K562 (cell line): ENCODE measurements around the gene C1orf116. TPM values are rescaled to one million over a fixed set of nuclear protein-coding genes. Genes with fewer than 3 reads are reported as not detected.

Experiments
- ARID3A ChIP-seq: IDR thresholded peaks from 2 replicates; pipeline ENCODE4 v1.6.1; 2012; ENCODE audit warnings: low read depth, low read length, improper control_type of control experiment, borderline replicate concordance
- ATF4 ChIP-seq: fragments of 450-650 bp; formaldehyde crosslinking; IDR thresholded peaks from 2 replicates; pipeline ENCODE4 v1.4.0; 2022; ENCODE audit warnings: mild to moderate bottlenecking, moderate library complexity
- FOXM1 ChIP-seq, 2 experiments: fragments of 450-650 bp in 1 of 2; sonication (generic) in 1 of 2; formaldehyde crosslinking in 1 of 2; IDR thresholded peaks; 2 replicates each; pipeline versions ENCODE4 v1.6.1 to v1.9.0; 2017 to 2022; ENCODE audit warnings: low read depth in 2 of 2, mild to moderate bottlenecking in 2 of 2, missing genetic modification reagents in 1 of 2, moderate library complexity in 1 of 2
- HEY1 ChIP-seq: fragments of 250-450 bp; sonication (Bioruptor Pico); IDR thresholded peaks from 2 replicates; pipeline ENCODE4 v1.5.0; 2020; ENCODE audit warnings: mild to moderate bottlenecking, moderate library complexity, borderline replicate concordance
- HMGXB4 ChIP-seq: sonication (generic); formaldehyde crosslinking; IDR thresholded peaks from 2 replicates; pipeline ENCODE4 v1.8.1; 2023; ENCODE audit warnings: mild to moderate bottlenecking, missing genetic modification reagents
- KLF16 ChIP-seq: IDR thresholded peaks from 2 replicates; pipeline ENCODE4 v1.6.1; 2016; ENCODE audit warnings: antibody characterized with exemption
- NONO ChIP-seq, 2 experiments: fragments of 200-400 bp in 1 of 2; fragments of 450-650 bp in 1 of 2; formaldehyde crosslinking in 1 of 2; IDR thresholded peaks; 2 replicates each; pipeline ENCODE4 v1.6.1; 2017; ENCODE audit warnings: low read depth in 2 of 2, mild to moderate bottlenecking in 2 of 2, moderate library complexity in 2 of 2, low read length in 1 of 2
- POLR2B ChIP-seq: fragments of 450-650 bp; IDR thresholded peaks from 2 replicates; pipeline ENCODE4 v1.6.1; 2018; ENCODE audit warnings: low read depth; ENCODE audit not compliant: partially characterized antibody
- PREB ChIP-seq: sonication (generic); formaldehyde crosslinking; IDR thresholded peaks from 2 replicates; pipeline ENCODE4 v1.8.1; 2023; ENCODE audit warnings: mild to moderate bottlenecking, missing genetic modification reagents
- SMAD2 ChIP-seq: fragments of 150-350 bp; IDR thresholded peaks from 2 replicates; pipeline ENCODE4 v1.6.1; 2014; ENCODE audit warnings: low read depth, mild to moderate bottlenecking, low read length
- SMARCE1 ChIP-seq: fragments of 450-650 bp; IDR thresholded peaks from 2 replicates; pipeline ENCODE4 v1.7.1; 2016; ENCODE audit warnings: mild to moderate bottlenecking
- STAG1 ChIP-seq: sonication (generic); formaldehyde crosslinking; IDR thresholded peaks from 2 replicates; pipeline ENCODE4 v1.5.0; 2020; ENCODE audit warnings: missing genetic modification reagents, borderline replicate concordance
- TGIF2 ChIP-seq: sonication (generic); formaldehyde crosslinking; IDR thresholded peaks from 2 replicates; pipeline ENCODE4 v1.8.1; 2022; ENCODE audit warnings: mild to moderate bottlenecking, missing genetic modification reagents, moderate library complexity
- ZBTB43 ChIP-seq: sonication (generic); formaldehyde crosslinking; IDR thresholded peaks from 2 replicates; pipeline ENCODE4 v1.8.0; 2023; ENCODE audit warnings: mild to moderate bottlenecking, missing genetic modification reagents
- ZEB2 ChIP-seq: fragments of 450-650 bp; IDR thresholded peaks from 2 replicates; pipeline ENCODE4 v1.6.1; 2016
- ZKSCAN3 ChIP-seq: fragments of 250-450 bp; sonication (Bioruptor Pico); IDR thresholded peaks from 2 replicates; pipeline ENCODE4 v1.4.0; 2020
- ZKSCAN8 ChIP-seq: fragments of 200-800 bp; sonication (Bioruptor generic); IDR thresholded peaks from 2 replicates; pipeline ENCODE4 v1.6.1; 2016; ENCODE audit warnings: missing genetic modification characterization, missing compliant biosample characterization
- ZNF175 ChIP-seq: fragments of 200-800 bp; sonication (Bioruptor generic); IDR thresholded peaks from 2 replicates; pipeline ENCODE4 v1.6.1; 2016; ENCODE audit warnings: low read depth, mild to moderate bottlenecking, missing genetic modification characterization, missing compliant biosample characterization
- ZNF41 ChIP-seq: fragments of 250-450 bp; sonication (Bioruptor Pico); conservative IDR thresholded peaks from 2 replicates; pipeline ENCODE4 v1.4.0; 2020; ENCODE audit warnings: mild to moderate bottlenecking
- ZNF699 ChIP-seq: fragments of 250-450 bp; sonication (Bioruptor Pico); IDR thresholded peaks from 2 replicates; pipeline ENCODE4 v1.8.0; 2021; ENCODE audit warnings: mild to moderate bottlenecking, moderate library complexity; ENCODE audit not compliant: insufficient replicate concordance
- polyA plus RNA-seq, 8 experiments: library from polyadenylated mRNA; depleted of rRNA in 4 of 8; stranded (reverse) in 5 of 8; unstranded in 3 of 8; fragments of >200 nt; fragmentation: Nextera tagmentation in 2 of 8; fragmentation: Illumina TruSeq in 1 of 8; extraction: Ambion mirVana in 2 of 8; extraction: Trizol in 1 of 8; gene quantifications; 2 replicates each; pipeline versions ENCODE4 v1.2.1 to v1.2.3, GENCODE V29; 2011 to 2014; ENCODE audit warnings: inconsistent platforms in 1 of 8, missing spikeins in 1 of 8
- total RNA-seq, 7 experiments: library from RNA; depleted of rRNA in 6 of 7; stranded (reverse); fragments of >200 nt in 6 of 7; fragmentation: Illumina TruSeq in 2 of 7; extraction: Trizol in 2 of 7; gene quantifications; 2 replicates each; pipeline versions ENCODE4 v1.2.1 to v1.2.3, GENCODE V29; 2011 to 2021; ENCODE audit warnings: low replicate concordance in 1 of 7

C1orf116 gene
- total and polyA plus RNA-seq, 9 of the 15 experiments (the other 6 are each of a cell fraction or from before 2014, with no cell fraction given) = 0.62 to 3.0 (median 0.95) TPM

GRCh38 chr1:207050480-207051190, 18.1 kb upstream of the C1orf116 start (continued):
- TF ChIP-seq ZBTB43 (CRISPR knock-in tag) (no peak; the same call in 1 of the 2 replicates), ARID3A (no peak), SMAD2 (no peak), TGIF2 (CRISPR knock-in tag) (no peak), ZEB2 (no peak), KLF16 (no peak), PREB (CRISPR knock-in tag) (no peak), STAG1 (CRISPR knock-in tag) (no peak), HMGXB4 (peak; percentile 84), ZNF699 (CRISPR knock-in tag) (no peak), ZNF41 (CRISPR knock-in tag) (no peak), NONO (IDR thresholded peaks at IDR 0.05; ENCODE audit: low read depth in 2 of 2, low read length in 1 of 2) (peak in 1 of 2 experiments; percentile 50; a peak in 1 of 4 replicates), ZNF175 (no peak; the same call in 1 of the 2 replicates), FOXM1 (IDR thresholded peaks at IDR 0.05; ENCODE audit: low read depth) (no peak), FOXM1 (CRISPR knock-in tag; IDR thresholded peaks at IDR 0.05; ENCODE audit: low read depth) (0 out of 2 replicates have a peak, but pooled peaks have one; percentile 83), ZKSCAN3 (CRISPR knock-in tag) (no peak), POLR2B (peak; percentile 81), SMARCE1 (no peak), ZKSCAN8 (CRISPR knock-in tag) (no peak), HEY1 (CRISPR knock-in tag) (no peak), ATF4 (CRISPR knock-in tag) (no peak)
